Astrocyte (in vitro differentiated cells and primary cell): ENCODE results near the gene CCDC28B. TPM values are rescaled to one million over a fixed set of nuclear protein-coding genes. Genes with fewer than 3 reads are reported as not detected.

Source experiments
- DNase-seq: peaks from one replicate; pipeline ENCODE4 v3.0.0-alpha.2; 2010; ENCODE audit warnings: low read depth
- FAIRE-seq: peaks from 2 replicates; lab custom pipeline; 2011; peaks lifted over from hg19 to GRCh38; lab: Jason Lieb, UNC
- H2AFZ ChIP-seq: 2 replicates; pipeline ENCODE4 v1.6.0; 2012; ENCODE audit warnings: low read depth, low read length, inconsistent platforms
- H3K27ac ChIP-seq: 2 replicates; pipeline ENCODE4 v1.5.1; 2011; ENCODE audit warnings: low read depth, low read length, inconsistent platforms
- H3K27me3 ChIP-seq: 2 replicates; pipeline ENCODE4 v1.6.0; 2011; ENCODE audit warnings: low read length, inconsistent platforms; ENCODE audit not compliant: insufficient read depth
- H3K36me3 ChIP-seq: 2 replicates; pipeline ENCODE4 v1.5.1; 2011; ENCODE audit warnings: low read length, inconsistent platforms; ENCODE audit not compliant: insufficient read depth
- H3K4me1 ChIP-seq: 2 replicates; pipeline ENCODE4 v1.5.1; 2011; ENCODE audit warnings: low read length, inconsistent platforms; ENCODE audit not compliant: insufficient read depth
- H3K4me2 ChIP-seq: 2 replicates; pipeline ENCODE4 v1.6.0; 2012; ENCODE audit warnings: low read length, inconsistent platforms
- H3K4me3 ChIP-seq: 2 replicates; pipeline ENCODE4 v1.5.1; 2011; ENCODE audit warnings: low read depth, mild to moderate bottlenecking, low read length, inconsistent platforms; ENCODE audit not compliant: insufficient read depth
- H3K79me2 ChIP-seq: 2 replicates; pipeline ENCODE4 v1.6.0; 2012; ENCODE audit warnings: mild to moderate bottlenecking, low read length, inconsistent platforms; ENCODE audit not compliant: insufficient read depth
- H3K9ac ChIP-seq: 2 replicates; pipeline ENCODE4 v1.6.0; 2012; ENCODE audit warnings: mild to moderate bottlenecking, low read length, inconsistent platforms
- H3K9me3 ChIP-seq: 2 replicates; pipeline ENCODE4 v1.5.1; 2012; ENCODE audit warnings: low read depth, mild to moderate bottlenecking, low read length, inconsistent platforms; ENCODE audit not compliant: insufficient read depth
- H4K20me1 ChIP-seq: 2 replicates; pipeline ENCODE4 v1.6.0; 2012; ENCODE audit warnings: low read length, inconsistent platforms; ENCODE audit not compliant: insufficient read depth
- H3K27ac Mint-ChIP-seq: one replicate; pipeline ENCODE4 v1.8.0; 2021; ENCODE audit warnings: mild to moderate bottlenecking, mixed read lengths; ENCODE audit not compliant: unreplicated experiment
- H3K27me3 Mint-ChIP-seq: one replicate; pipeline ENCODE4 v1.8.0; 2021; ENCODE audit warnings: low read depth, mixed read lengths; ENCODE audit not compliant: unreplicated experiment
- H3K36me3 Mint-ChIP-seq: one replicate; pipeline ENCODE4 v1.8.0; 2021; ENCODE audit warnings: low read depth, mixed read lengths; ENCODE audit not compliant: unreplicated experiment
- H3K4me1 Mint-ChIP-seq: one replicate; pipeline ENCODE4 v1.8.0; 2021; ENCODE audit warnings: low read depth, mixed read lengths; ENCODE audit not compliant: unreplicated experiment
- H3K4me3 Mint-ChIP-seq: one replicate; pipeline ENCODE4 v1.8.0; 2021; ENCODE audit warnings: mild to moderate bottlenecking, moderate library complexity, mixed read lengths; ENCODE audit not compliant: unreplicated experiment
- H3K9me3 Mint-ChIP-seq: one replicate; pipeline ENCODE4 v1.8.0; 2021; ENCODE audit warnings: mild to moderate bottlenecking, mixed read lengths; ENCODE audit not compliant: unreplicated experiment
- CTCF ChIP-seq: IDR thresholded peaks from 2 replicates; pipeline ENCODE4 v1.5.1; 2011; ENCODE audit warnings: low read depth, mild to moderate bottlenecking, inconsistent platforms, low read length, moderate library complexity; ENCODE audit not compliant: insufficient read depth
- EZH2 ChIP-seq: IDR thresholded peaks from 2 replicates; pipeline ENCODE4 v1.6.1; 2012; ENCODE audit warnings: mild to moderate bottlenecking, low read length, inconsistent platforms; ENCODE audit not compliant: insufficient read depth
- total RNA-seq: library from RNA; stranded (reverse); gene quantifications from 2 replicates; pipeline ENCODE4 v1.2.1, GENCODE V29; 2021

The CCDC28B gene
- total RNA-seq, 1 donor from 2014 or later = 16.0 TPM

- DNase-seq (no peak), FAIRE-seq (no peak)
- Histone ChIP-seq H3K36me3 (peaks cover 44% of the 10 kb centered on the region), H3K27ac (no peak overlapping the region), H3K4me1 (no peaks in the 10 kb centered on the region), H3K4me3 (no peak overlapping the region), H3K4me2 (no peak overlapping the region), H3K9ac (no peak overlapping the region), H2AFZ (no peak overlapping the region), H3K27me3 (no peaks in the 10 kb centered on the region), H4K20me1 (peaks cover 13% of the 10 kb centered on the region), H3K79me2 (peaks cover 15% of the 10 kb centered on the region), H3K9me3 (no peaks in the 10 kb centered on the region)
- H3K36me3 Mint-ChIP-seq = peaks cover 30% of the 10 kb centered on the region
- H3K9me3 Mint-ChIP-seq = no peaks in the 10 kb centered on the region
- no peak overlapping the region for H3K4me3 Mint-ChIP-seq
- TF ChIP-seq EZH2 = no peak
- TF ChIP-seq CTCF = no peak
- H3K4me1 Mint-ChIP-seq = peaks cover 4% of the 10 kb centered on the region
- peak overlapping the region; percentile 42 for H3K27ac Mint-ChIP-seq
- H3K27me3 Mint-ChIP-seq = no peaks in the 10 kb centered on the region
Observed at GRCh38 chr1:32228771-32229170, 28.4 kb downstream of the CCDC28B start.

- no peak for FAIRE-seq
- Histone ChIP-seq H3K9ac (no peak overlapping the region), H3K4me2 (no peak overlapping the region), H3K27ac (no peak overlapping the region), H3K79me2 (no peaks in the 10 kb centered on the region), H3K9me3 (no peaks in the 10 kb centered on the region), H3K36me3 (peaks cover 27% of the 10 kb centered on the region), H3K27me3 (no peaks in the 10 kb centered on the region), H4K20me1 (peaks cover 7% of the 10 kb centered on the region), H3K4me1 (peaks cover 12% of the 10 kb centered on the region), H3K4me3 (no peak overlapping the region), H2AFZ (no peak overlapping the region)
- no peak overlapping the region for H3K27ac Mint-ChIP-seq
- H3K9me3 Mint-ChIP-seq = no peaks in the 10 kb centered on the region
- H3K27me3 Mint-ChIP-seq = no peaks in the 10 kb centered on the region
- TF ChIP-seq EZH2 (no peak), CTCF (no peak)
- no peak overlapping the region for H3K4me3 Mint-ChIP-seq
- DNase-seq = no peak
- peaks cover 7% of the 10 kb centered on the region for H3K4me1 Mint-ChIP-seq
- H3K36me3 Mint-ChIP-seq = peaks cover 22% of the 10 kb centered on the region
Observed at GRCh38 chr1:32231843-32232432, 31.5 kb downstream of the CCDC28B start.

GRCh38 chr1:32232558-32233304 lies 32.3 kb downstream of the CCDC28B start:
- Mint-ChIP-seq H3K4me1 (peaks cover 7% of the 10 kb centered on the region), H3K36me3 (peaks cover 21% of the 10 kb centered on the region), H3K27me3 (no peaks in the 10 kb centered on the region), H3K27ac (peak overlapping the region; percentile 36), H3K4me3 (no peak overlapping the region), H3K9me3 (no peaks in the 10 kb centered on the region)
- Histone ChIP-seq H3K4me1 (peaks cover 12% of the 10 kb centered on the region), H3K9ac (no peak overlapping the region), H3K27me3 (no peaks in the 10 kb centered on the region), H3K27ac (no peak overlapping the region), H2AFZ (no peak overlapping the region), H3K9me3 (no peaks in the 10 kb centered on the region), H3K4me2 (no peak overlapping the region), H3K79me2 (no peaks in the 10 kb centered on the region), H3K36me3 (peaks cover 22% of the 10 kb centered on the region), H3K4me3 (no peak overlapping the region), H4K20me1 (peaks cover 6% of the 10 kb centered on the region)
- no peak for TF ChIP-seq CTCF
- no peak for TF ChIP-seq EZH2
- FAIRE-seq (no peak), DNase-seq (no peak)
